Brain pericyte (primary cell): ENCODE measurements around the gene MIR17HG.
A peak's percentile ranks its signal among the peaks of the same experiment; 100 is the strongest.
"Not testable (repeated sequence)": the region's sequence is repeated elsewhere in the genome, so short reads cannot be mapped to it uniquely, and the experiment has no call there.

Source experiments
- DNase-seq: peaks from one replicate; pipeline ENCODE4 v3.0.0-alpha.2; 2012; ENCODE audit warnings: low read depth, low spot score

Gene MIR17HG

GRCh38 chr13:91347996-91348905 is 764 bp downstream of the MIR17HG start:
- no peak for DNase-seq

GRCh38 chr13:91348906-91349435 is 1.5 kb downstream of the MIR17HG start:
- DNase-seq = peak; percentile 63

DNA sequence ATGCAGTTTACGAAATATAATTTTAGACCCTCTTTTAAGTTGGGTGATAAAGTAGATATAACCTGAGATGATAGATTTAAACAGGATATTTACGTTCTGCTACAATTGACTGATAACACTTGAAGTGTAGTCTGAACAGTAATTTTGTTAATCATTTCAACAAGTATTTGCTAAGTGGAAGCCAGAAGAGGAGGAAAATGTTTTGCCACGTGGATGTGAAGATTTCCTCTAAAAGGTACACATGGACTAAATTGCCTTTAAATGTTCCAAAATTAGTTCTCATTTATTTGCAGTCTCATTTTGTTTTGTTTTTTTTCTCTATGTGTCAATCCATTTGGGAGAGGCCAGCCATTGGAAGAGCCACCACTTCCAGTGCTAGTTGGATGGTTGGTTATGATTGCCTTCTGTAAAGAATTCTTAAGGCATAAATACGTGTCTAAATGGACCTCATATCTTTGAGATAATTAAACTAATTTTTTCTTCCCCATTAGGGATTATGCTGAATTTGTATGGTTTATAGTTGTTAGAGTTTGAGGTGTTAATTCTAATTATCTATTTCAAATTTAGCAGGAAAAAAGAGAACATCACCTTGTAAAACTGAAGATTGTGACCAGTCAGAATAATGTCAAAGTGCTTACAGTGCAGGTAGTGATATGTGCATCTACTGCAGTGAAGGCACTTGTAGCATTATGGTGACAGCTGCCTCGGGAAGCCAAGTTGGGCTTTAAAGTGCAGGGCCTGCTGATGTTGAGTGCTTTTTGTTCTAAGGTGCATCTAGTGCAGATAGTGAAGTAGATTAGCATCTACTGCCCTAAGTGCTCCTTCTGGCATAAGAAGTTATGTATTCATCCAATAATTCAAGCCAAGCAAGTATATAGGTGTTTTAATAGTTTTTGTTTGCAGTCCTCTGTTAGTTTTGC is 2.8 kb downstream of the MIR17HG start:
- DNase-seq = no peak

- no peak for DNase-seq
Measured at GRCh38 chr13:91351123-91351522, 3.6 kb downstream of the MIR17HG start.

- no peak for DNase-seq
Measured at GRCh38 chr13:91351980-91352379, 4.5 kb downstream of the MIR17HG start.

- not testable (repeated sequence) for DNase-seq
Measured at GRCh38 chr13:91352891-91353290, 5.4 kb downstream of the MIR17HG start.

GRCh38 chr13:91353494-91353893 is 6.0 kb downstream of the MIR17HG start:
- DNase-seq = no peak

GRCh38 chr13:91355099-91355825 is 7.8 kb downstream of the MIR17HG start:
- DNase-seq = no peak

GRCh38 chr13:91355826-91356710 is 8.6 kb downstream of the MIR17HG start:
- no peak for DNase-seq

DNA sequence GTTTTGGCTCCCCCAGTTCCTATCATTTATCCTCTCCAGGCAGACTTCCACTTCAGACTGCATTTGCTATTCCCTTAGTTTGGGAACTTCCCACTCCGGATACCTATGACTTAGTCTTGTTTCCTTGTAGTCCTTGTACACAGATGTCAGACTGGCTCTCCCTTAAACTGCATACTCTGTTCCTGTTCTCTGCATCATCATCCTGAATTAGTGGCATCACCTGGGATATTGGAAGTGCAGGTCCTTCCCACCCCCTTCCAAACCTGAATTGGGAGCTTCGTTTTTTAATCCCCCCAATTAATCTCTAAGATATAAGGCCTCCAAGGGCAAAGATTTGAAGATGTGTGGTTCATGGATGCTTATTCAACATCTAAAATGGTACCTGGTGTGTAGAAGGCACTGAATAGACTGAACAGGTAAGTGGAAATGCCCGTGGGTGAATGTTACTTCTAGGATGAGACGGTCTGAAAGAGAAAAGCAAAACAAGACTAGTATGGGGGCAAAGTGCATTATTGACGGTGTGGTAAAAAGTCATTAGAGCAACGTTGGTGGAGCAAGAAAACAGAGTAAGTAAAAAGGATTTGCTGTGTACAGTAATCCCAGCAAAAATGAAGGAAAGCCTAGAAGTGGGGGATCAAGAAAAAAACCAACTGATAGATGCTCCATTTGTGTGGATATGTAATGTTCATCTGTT is 9.6 kb downstream of the MIR17HG start:
- no peak for DNase-seq

- no peak for DNase-seq
Measured at GRCh38 chr13:91357613-91358386, 10.3 kb downstream of the MIR17HG start.

DNA sequence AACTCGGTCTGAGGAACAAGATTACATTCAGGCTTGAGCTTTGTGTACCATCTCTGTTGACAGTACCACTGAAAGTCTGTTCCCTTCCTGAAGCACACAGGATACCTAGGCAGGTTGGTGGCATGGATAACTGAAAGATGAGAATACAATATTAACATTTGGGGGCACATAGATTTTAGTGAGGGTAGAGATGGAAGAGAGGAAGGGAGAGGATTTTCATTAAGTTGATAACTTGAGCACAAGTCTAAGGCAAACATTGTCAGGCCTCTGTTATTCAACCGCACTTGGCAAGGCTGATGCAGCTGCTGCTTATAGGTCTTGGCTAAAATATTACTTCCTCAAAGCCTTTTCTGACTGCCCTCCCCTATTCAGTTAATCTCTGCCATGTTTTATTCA is 10.9 kb downstream of the MIR17HG start:
- DNase-seq = no peak

GRCh38 chr13:91359111-91359510 is 11.6 kb downstream of the MIR17HG start:
- DNase-seq = no peak

- no peak for DNase-seq
Measured at GRCh38 chr13:91359631-91360030, 12.1 kb downstream of the MIR17HG start.

DNA sequence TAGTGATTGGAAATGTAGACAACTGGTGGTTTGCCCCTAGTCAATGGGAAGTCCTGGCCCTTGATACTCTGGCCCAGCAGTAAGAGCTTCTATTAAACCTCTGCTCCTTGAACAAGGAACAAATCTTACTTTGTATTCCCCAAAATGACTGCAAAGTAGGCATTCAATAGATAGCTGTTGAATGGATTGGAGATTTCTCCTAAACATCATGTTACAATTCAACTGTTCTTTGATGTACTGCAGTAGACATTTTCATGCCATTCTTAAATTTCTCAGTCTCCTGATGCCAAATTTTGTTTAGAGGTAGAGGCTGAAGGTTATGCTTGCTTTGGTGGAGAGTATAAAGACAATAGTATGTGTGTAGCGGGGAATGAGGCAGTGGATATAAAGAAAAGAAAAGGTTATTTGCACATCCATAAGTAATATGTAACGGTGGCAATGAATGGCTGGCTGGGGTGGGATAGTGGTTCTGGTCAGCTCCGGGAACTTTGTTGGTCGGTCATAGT is 12.8 kb downstream of the MIR17HG start:
- no peak for DNase-seq

GRCh38 chr13:91361755-91362271 is 14.3 kb downstream of the MIR17HG start:
- DNase-seq = no peak

- DNase-seq = no peak
Measured at GRCh38 chr13:91362908-91363307, 15.4 kb downstream of the MIR17HG start.

GRCh38 chr13:91368101-91368500 is 20.6 kb downstream of the MIR17HG start:
- no peak for DNase-seq
